Thyroid gland (tissue), 4 donors: Measurements from ENCODE around the gene KCNJ6. TPM values are rescaled to one million over a fixed set of nuclear protein-coding genes. Genes with fewer than 3 reads are reported as not detected.
"Not testable (repeated sequence)": the region's sequence is repeated elsewhere in the genome, so short reads cannot be mapped to it uniquely, and the experiment has no call there.

Experiments
- DNase-seq, 2 donors: peaks; one replicate each; pipeline ENCODE4 v3.0.0-alpha.2; 2019
- H3K27ac ChIP-seq, 3 donors: fragments of 200-600 bp; sonication (generic); 1 replicate in 2 of 3; 2 replicates in 1 of 3; pipeline ENCODE4 v1.5.1; 2016 to 2019; ENCODE audit warnings: mild to moderate bottlenecking in 1 of 3, moderate library complexity in 1 of 3
- H3K27me3 ChIP-seq: fragments of 200-600 bp; sonication (generic); one replicate; pipeline ENCODE4 v1.5.1; 2019
- H3K36me3 ChIP-seq, 2 donors: fragments of 200-600 bp; sonication (generic); one replicate each; pipeline ENCODE4 v1.5.1; 2016 to 2019
- H3K4me1 ChIP-seq, 2 donors: fragments of 200-600 bp; sonication (generic); one replicate each; pipeline ENCODE4 v1.5.1; 2017 to 2019
- H3K4me3 ChIP-seq, 3 donors: fragments of 200-600 bp; sonication (generic); replicated peaks in 1 of 3; 1 replicate in 2 of 3; 2 replicates in 1 of 3; pipeline ENCODE4 v1.5.1; 2016; ENCODE audit warnings: mild to moderate bottlenecking in 1 of 3
- H3K9me3 ChIP-seq: fragments of 200-600 bp; sonication (generic); one replicate; pipeline ENCODE4 v1.5.1; 2017
- POLR2A ChIP-seq, 2 donors: fragments of 450-650 bp; IDR thresholded peaks; one replicate each; pipeline ENCODE4 v1.6.1; 2017; ENCODE audit warnings: antibody characterized with exemption in 2 of 2, mild to moderate bottlenecking in 2 of 2, moderate library complexity in 1 of 2
- WGBS, 2 donors: methylation state at CpG; one replicate each; pipeline ENCODE4 v1.1.5; 2017; 5-methylcytosine and 5-hydroxymethylcytosine counted together
- intact Hi-C: fragments of 100-400 bp; cut with DNase I; formaldehyde crosslinking; loops from one replicate; pipeline ENCODE4 v1.15.1; 2023
- total RNA-seq, 4 donors: library from RNA; depleted of rRNA; stranded (reverse); fragments of >200 nt; gene quantifications; one replicate each; pipeline ENCODE4 v1.2.3, GENCODE V29; 2016
- TF ChIP-seq, protein P1 (sequence below), 6 experiments: fragments of 200-600 bp in 3 of 6; fragments of 450-650 bp in 3 of 6; sonication (generic) in 3 of 6; IDR thresholded peaks; one replicate each; pipeline ENCODE4 v1.5.1; 2016 to 2019; ENCODE audit warnings: antibody characterized with exemption in 6 of 6, mild to moderate bottlenecking in 2 of 6, inconsistent platforms in 1 of 6, moderate library complexity in 1 of 6

The KCNJ6 gene
- total RNA-seq, 4 donors from 2014 or later: not detected

DNA sequence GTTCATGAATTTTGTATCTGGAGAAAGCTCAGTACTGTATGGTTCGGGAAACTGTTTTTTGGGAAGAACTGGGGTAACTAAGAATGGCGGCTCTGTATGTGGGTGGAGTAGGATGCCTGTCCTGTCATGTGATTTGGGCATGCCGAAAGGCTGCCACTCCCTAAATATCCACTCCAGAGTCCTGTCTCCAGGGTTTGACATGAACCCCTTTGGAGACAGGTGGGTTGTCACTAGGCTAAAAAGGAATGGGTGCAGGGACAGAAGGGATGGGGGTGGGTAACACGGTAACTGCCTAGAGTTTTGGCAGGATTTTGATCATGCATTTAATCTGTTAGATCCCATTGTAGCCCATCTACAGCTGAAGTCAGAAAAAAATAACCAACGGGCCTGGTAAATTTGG, 150.1 kb downstream of the KCNJ6 start:
- Histone ChIP-seq H3K36me3 (no peaks in the 10 kb centered on the region), H3K27me3 (no peaks in the 10 kb centered on the region), H3K4me1 (no peaks in the 10 kb centered on the region), H3K9me3 (no peaks in the 10 kb centered on the region), H3K27ac (no peak overlapping the region), H3K4me3 (no peak overlapping the region)
- intact Hi-C loops: no loop called here
- no peak for DNase-seq
- WGBS, 2 donors: 70 to 74% methylated on average over 5 of the region's 5 CpGs
- no peak for TF ChIP-seq POLR2A (IDR thresholded peaks at IDR 0.05)
- TF ChIP-seq, protein P1, sequence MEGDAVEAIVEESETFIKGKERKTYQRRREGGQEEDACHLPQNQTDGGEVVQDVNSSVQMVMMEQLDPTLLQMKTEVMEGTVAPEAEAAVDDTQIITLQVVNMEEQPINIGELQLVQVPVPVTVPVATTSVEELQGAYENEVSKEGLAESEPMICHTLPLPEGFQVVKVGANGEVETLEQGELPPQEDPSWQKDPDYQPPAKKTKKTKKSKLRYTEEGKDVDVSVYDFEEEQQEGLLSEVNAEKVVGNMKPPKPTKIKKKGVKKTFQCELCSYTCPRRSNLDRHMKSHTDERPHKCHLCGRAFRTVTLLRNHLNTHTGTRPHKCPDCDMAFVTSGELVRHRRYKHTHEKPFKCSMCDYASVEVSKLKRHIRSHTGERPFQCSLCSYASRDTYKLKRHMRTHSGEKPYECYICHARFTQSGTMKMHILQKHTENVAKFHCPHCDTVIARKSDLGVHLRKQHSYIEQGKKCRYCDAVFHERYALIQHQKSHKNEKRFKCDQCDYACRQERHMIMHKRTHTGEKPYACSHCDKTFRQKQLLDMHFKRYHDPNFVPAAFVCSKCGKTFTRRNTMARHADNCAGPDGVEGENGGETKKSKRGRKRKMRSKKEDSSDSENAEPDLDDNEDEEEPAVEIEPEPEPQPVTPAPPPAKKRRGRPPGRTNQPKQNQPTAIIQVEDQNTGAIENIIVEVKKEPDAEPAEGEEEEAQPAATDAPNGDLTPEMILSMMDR (IDR thresholded peaks at IDR 0.05): no peak

DNA sequence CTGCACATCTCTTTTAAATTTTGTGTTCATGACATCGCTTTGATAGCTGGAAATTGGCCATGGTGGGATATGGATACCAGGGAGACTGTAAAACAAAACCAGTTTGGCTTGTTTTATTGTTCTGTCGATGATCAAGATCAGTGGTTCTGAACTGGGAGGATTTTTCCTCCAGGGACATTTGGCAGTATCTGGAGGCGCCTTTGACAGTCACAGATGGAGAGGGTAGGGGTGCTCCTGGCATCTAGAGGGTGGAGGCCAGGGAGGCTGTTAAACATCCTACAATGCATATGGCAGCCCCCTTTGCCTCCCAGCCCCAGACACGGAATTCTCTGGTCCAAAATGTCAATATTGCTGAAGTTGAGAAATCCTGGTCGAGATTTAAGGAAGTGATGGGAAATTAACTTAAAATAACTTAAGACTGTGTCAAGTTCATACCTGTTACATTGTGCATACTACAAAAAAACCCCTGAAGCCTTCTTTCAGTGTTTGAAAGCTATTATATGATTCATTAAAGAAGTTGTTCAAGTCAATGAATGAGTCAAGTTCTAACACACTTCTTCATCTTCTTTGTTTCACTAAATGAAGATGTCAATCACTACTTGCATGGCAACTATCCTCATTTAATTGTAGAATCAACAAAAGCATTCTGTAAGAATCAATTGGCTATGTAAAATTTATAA, 150.9 kb downstream of the KCNJ6 start:
- Histone ChIP-seq H3K4me3 (no peak overlapping the region), H3K27me3 (no peaks in the 10 kb centered on the region), H3K36me3 (no peaks in the 10 kb centered on the region), H3K4me1 (no peaks in the 10 kb centered on the region), H3K9me3 (no peaks in the 10 kb centered on the region), H3K27ac (no peak overlapping the region)
- 79 to 85% methylated on average over 5 of the region's 5 CpGs for WGBS, 2 donors
- no peak for TF ChIP-seq POLR2A (IDR thresholded peaks at IDR 0.05)
- TF ChIP-seq, protein P1 (IDR thresholded peaks at IDR 0.05): no peak
- intact Hi-C loops: no loop called here
- no peak for DNase-seq

DNA sequence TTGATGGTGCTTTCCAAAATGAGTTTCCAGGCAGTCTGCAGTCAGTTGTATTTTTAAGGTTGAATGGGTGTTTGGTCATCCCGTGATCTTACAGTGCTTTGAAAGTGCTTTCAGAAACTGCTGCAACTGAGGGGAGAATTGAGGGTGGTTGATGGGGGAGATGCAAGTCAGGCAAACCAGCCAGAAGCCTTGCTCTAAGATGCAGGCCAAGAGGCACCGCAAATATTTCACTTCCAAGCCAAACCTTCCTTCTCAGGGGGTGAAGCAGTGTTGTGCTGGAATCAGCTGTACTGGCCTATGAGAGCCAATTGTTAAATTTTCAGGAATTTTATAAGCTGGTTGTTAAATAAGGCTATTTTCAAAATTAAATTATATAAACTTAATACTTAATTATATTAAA, 151.6 kb downstream of the KCNJ6 start:
- H3K27ac ChIP-seq: no peak overlapping the region
- no peaks in the 10 kb centered on the region for H3K9me3 ChIP-seq
- WGBS, 2 donors: 29 to 35% methylated on average over 2 of the region's 2 CpGs
- no peaks in the 10 kb centered on the region for H3K4me1 ChIP-seq
- H3K4me3 ChIP-seq: no peak overlapping the region
- intact Hi-C loops: no loop called here
- TF ChIP-seq, protein P1 (IDR thresholded peaks at IDR 0.05): no peak
- no peak for TF ChIP-seq POLR2A (IDR thresholded peaks at IDR 0.05)
- H3K27me3 ChIP-seq: no peaks in the 10 kb centered on the region
- no peak for DNase-seq
- H3K36me3 ChIP-seq: no peaks in the 10 kb centered on the region

DNA sequence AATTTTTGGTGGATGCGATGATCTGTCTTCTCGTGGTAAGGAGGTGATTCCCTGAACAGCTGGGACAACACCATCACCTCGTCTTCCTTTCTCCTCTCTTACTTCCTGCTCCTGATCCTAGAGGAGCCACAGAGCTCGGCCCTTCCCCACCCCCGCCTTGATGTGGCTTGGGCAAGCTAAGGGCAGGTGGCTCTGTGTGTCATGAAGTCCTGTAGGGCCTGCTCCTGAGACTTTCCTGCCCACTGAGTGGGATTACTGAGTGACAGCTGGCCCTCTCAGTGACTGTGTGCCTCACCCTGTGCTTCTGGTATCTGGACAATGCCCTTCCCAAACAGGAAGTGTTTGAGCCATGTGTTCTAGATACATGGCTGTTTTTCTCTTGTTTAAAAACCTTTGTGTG, 153.0 kb downstream of the KCNJ6 start:
- Histone ChIP-seq H3K36me3 (no peaks in the 10 kb centered on the region), H3K9me3 (no peaks in the 10 kb centered on the region), H3K4me3 (no peak overlapping the region), H3K4me1 (no peaks in the 10 kb centered on the region), H3K27ac (no peak overlapping the region), H3K27me3 (no peaks in the 10 kb centered on the region)
- intact Hi-C loops: no loop called here
- DNase-seq: no peak
- TF ChIP-seq, protein P1 (IDR thresholded peaks at IDR 0.05): no peak
- TF ChIP-seq POLR2A (IDR thresholded peaks at IDR 0.05): no peak
- WGBS, 2 donors: 55 to 66% methylated on average over 5 of the region's 5 CpGs

DNA sequence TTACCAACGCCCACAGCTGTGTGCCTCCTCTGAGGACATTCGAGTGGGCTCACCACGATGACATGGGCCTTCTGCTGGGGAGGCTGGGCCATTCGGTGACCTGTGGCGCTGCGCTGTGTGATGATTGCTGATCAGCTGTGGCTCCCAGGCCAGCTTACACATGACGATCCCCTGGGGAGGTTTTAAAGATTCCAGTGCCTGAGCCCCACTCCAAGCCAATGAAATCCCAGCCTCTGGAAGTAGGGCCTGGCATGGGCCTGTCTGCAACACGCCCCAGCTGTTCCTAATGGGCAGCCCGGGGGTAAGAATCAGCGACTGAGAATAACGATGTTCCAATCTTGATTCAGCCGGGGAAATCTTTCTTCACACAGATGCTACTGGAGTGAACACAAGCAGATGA, 153.7 kb downstream of the KCNJ6 start:
- WGBS, 2 donors: 75 to 81% methylated on average over 7 to 12 of the region's 12 CpGs
- H3K4me1 ChIP-seq: no peaks in the 10 kb centered on the region
- no peaks in the 10 kb centered on the region for H3K36me3 ChIP-seq
- TF ChIP-seq POLR2A (IDR thresholded peaks at IDR 0.05): no peak
- TF ChIP-seq, protein P1 (IDR thresholded peaks at IDR 0.05): no peak
- H3K27me3 ChIP-seq: no peaks in the 10 kb centered on the region
- H3K4me3 ChIP-seq: no peak overlapping the region
- no peak overlapping the region for H3K27ac ChIP-seq
- DNase-seq: no peak
- H3K9me3 ChIP-seq: no peaks in the 10 kb centered on the region
- intact Hi-C loops: no loop called here

DNA sequence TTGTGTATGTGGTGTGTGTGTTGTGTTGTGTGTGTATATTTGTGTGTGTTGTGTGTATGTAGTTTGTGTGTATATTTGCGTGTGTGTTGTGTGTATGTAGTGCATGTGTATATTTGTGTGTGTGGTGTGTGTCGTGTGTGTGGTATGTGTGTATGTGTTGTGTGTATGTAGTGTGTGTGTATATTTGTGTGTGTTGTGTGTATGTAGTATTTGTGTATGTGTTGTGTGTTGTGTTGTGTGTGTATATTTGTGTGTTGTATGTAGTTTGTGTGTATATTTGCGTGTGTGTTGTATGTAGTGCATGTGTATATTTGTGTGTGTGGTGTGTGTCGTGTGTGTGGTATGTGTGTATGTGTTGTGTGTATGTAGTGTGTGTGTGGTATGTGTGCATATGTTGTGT, 154.9 kb downstream of the KCNJ6 start:
- H3K4me3 ChIP-seq, DNase-seq, H3K36me3 ChIP-seq, H3K27me3 ChIP-seq, intact Hi-C loops, H3K4me1 ChIP-seq, H3K9me3 ChIP-seq, H3K27ac ChIP-seq: not testable (repeated sequence)
- 91 to 95% methylated on average over 4 of the region's 4 CpGs for WGBS, 2 donors
